OCI-LY1 (cell line): ENCODE results near the gene LRFN3.

ENCODE experiments used
- CTCF ChIP-seq: fragments of 200-600 bp; sonication (generic), shearing (Covaris generic); IDR thresholded peaks from 2 replicates; pipeline ENCODE4 v1.5.1; 2017; ENCODE audit warnings: mild to moderate bottlenecking, antibody characterized with exemption, low read length, moderate library complexity, mixed read lengths
- EZH2 ChIP-seq: fragments of 200-600 bp; sonication (generic), shearing (Covaris generic); IDR thresholded peaks from 2 replicates; pipeline ENCODE4 v1.8.0; 2017; ENCODE audit warnings: borderline replicate concordance, mixed run types, mild to moderate bottlenecking, antibody characterized with exemption, low read length, moderate library complexity, mixed read lengths

GRCh38 chr19:35990771-35991730, 54.9 kb downstream of the LRFN3 start:
- TF ChIP-seq CTCF (no peak), EZH2 (no peak)
